Measurements from ENCODE around the gene CRIP1.

CRIP1 gene

GRCh38 chr14:105530285-105531087 is 43.8 kb downstream of the CRIP1 start:
- Histone ChIP-seq H3K36me3 (peaks cover 0 to 8% (median 4%) of the 10 kb centered on the region in 3 donors), H3K27me3 (peaks cover 0 to 68% of the 10 kb centered on the region in 2 donors), H3K9me3 (no peaks in the 10 kb centered on the region), H3K27ac (no peak overlapping the region), H3K4me1 (peaks cover 0 to 39% (median 33%) of the 10 kb centered on the region in 4 donors), H3K4me3 (no peak overlapping the region)
- no peak for DNase-seq
- no peak for TF ChIP-seq CTCF (IDR thresholded peaks at IDR 0.05)
- intact Hi-C loops (cut with DNase I; ENCODE audit: low total_unique reads), result loop anchor here (2.0 kb wide), 2 partner anchors 160 to 324 kb away; no protein-coding TSS in a partner anchor

- peaks cover 0 to 76% of the 10 kb centered on the region in 2 donors for H3K27me3 ChIP-seq
- no peak overlapping the region for H3K27ac ChIP-seq
- intact Hi-C loops (cut with DNase I; ENCODE audit: low total_unique reads), result loop anchor here (2.0 kb wide), 2 partner anchors 160 to 324 kb away; no protein-coding TSS in a partner anchor
- peak in 1 of 2 donors; percentile 65 for DNase-seq
- H3K4me1 ChIP-seq, result peaks cover 0 to 32% (median 27%) of the 10 kb centered on the region in 4 donors
- no peaks in the 10 kb centered on the region for H3K9me3 ChIP-seq
- no peak overlapping the region for H3K4me3 ChIP-seq
- TF ChIP-seq CTCF (IDR thresholded peaks at IDR 0.05), result no peak
- peaks cover 0 to 8% (median 4%) of the 10 kb centered on the region in 3 donors for H3K36me3 ChIP-seq
These were observed 44.6 kb downstream of the CRIP1 start for GRCh38 chr14:105531088-105531893.

GRCh38 chr14:105531894-105532623 is 45.4 kb downstream of the CRIP1 start:
- Histone ChIP-seq H3K4me1 (peaks cover 0 to 26% (median 21%) of the 10 kb centered on the region in 4 donors), H3K4me3 (no peak overlapping the region), H3K36me3 (peaks cover 0 to 8% (median 4%) of the 10 kb centered on the region in 3 donors), H3K27me3 (peaks cover 0 to 80% of the 10 kb centered on the region in 2 donors), H3K27ac (no peak overlapping the region), H3K9me3 (no peaks in the 10 kb centered on the region)
- no peak for TF ChIP-seq CTCF (IDR thresholded peaks at IDR 0.05)
- peak in 1 of 2 donors; percentile 61 for DNase-seq
- intact Hi-C loops (cut with DNase I; ENCODE audit: low total_unique reads), result loop anchor here (2.0 kb wide), 2 partner anchors 161 to 325 kb away; no protein-coding TSS in a partner anchor

- no peak for TF ChIP-seq CTCF (IDR thresholded peaks at IDR 0.05)
- intact Hi-C loops (cut with DNase I; ENCODE audit: low total_unique reads), result no loop called here
- Histone ChIP-seq H3K36me3 (peaks cover 0 to 8% (median 4%) of the 10 kb centered on the region in 3 donors), H3K27me3 (peaks cover 0 to 80% of the 10 kb centered on the region in 2 donors), H3K4me1 (peaks cover 0 to 21% (median 15%) of the 10 kb centered on the region in 4 donors), H3K27ac (no peak overlapping the region), H3K4me3 (no peak overlapping the region), H3K9me3 (no peaks in the 10 kb centered on the region)
- DNase-seq, result peak in 1 of 2 donors; percentile 57
These were observed 46.1 kb downstream of the CRIP1 start for GRCh38 chr14:105532735-105533141.

GRCh38 chr14:105533391-105533790 is 46.7 kb downstream of the CRIP1 start:
- Histone ChIP-seq H3K4me3 (no peak overlapping the region), H3K27ac (no peak overlapping the region), H3K4me1 (peaks cover 0 to 18% (median 12%) of the 10 kb centered on the region in 4 donors), H3K27me3 (peaks cover 0 to 85% of the 10 kb centered on the region in 2 donors), H3K9me3 (no peaks in the 10 kb centered on the region), H3K36me3 (peaks cover 0 to 8% (median 4%) of the 10 kb centered on the region in 3 donors)
- peak in 1 of 2 donors; percentile 55 for DNase-seq
- TF ChIP-seq CTCF (IDR thresholded peaks at IDR 0.05), result no peak
- intact Hi-C loops (cut with DNase I; ENCODE audit: low total_unique reads), result no loop called here
